H9 (cell line): ENCODE results near the gene PARD3. TPM values are rescaled to one million over a fixed set of nuclear protein-coding genes. Genes with fewer than 3 reads are reported as not detected.

ENCODE experiments used
- DNase-seq: peaks from one replicate; pipeline ENCODE4 v3.0.0-alpha.2; 2017
- H2AFZ ChIP-seq: one replicate; pipeline ENCODE4 v1.6.1; 2013; ENCODE audit warnings: mild to moderate bottlenecking, low read length, control low read depth, moderate library complexity
- H2AK5ac ChIP-seq: 2 replicates; pipeline ENCODE4 v1.6.1; 2013; ENCODE audit warnings: low read length, control low read depth, mixed read lengths; ENCODE audit not compliant: insufficient read length
- H2BK120ac ChIP-seq: one replicate; pipeline ENCODE4 v1.6.1; 2013; ENCODE audit warnings: low read depth, mild to moderate bottlenecking, low read length, control low read depth, inconsistent platforms; ENCODE audit not compliant: poor library complexity, severe bottlenecking
- H2BK12ac ChIP-seq: 2 replicates; pipeline ENCODE4 v1.6.1; 2013; ENCODE audit warnings: low read length, control low read depth, mixed read lengths, low read depth; ENCODE audit not compliant: insufficient read length
- H2BK15ac ChIP-seq: 2 replicates; pipeline ENCODE4 v1.6.1; 2013; ENCODE audit warnings: low read depth, low read length, control low read depth
- H2BK20ac ChIP-seq: one replicate; pipeline ENCODE4 v1.6.1; 2013; ENCODE audit warnings: low read depth, mild to moderate bottlenecking, low read length, control low read depth, inconsistent platforms; ENCODE audit not compliant: poor library complexity, severe bottlenecking
- H2BK5ac ChIP-seq: 2 replicates; pipeline ENCODE4 v1.6.1; 2013; ENCODE audit warnings: low read length, control low read depth, mixed read lengths; ENCODE audit not compliant: insufficient read length
- H3K14ac ChIP-seq: 2 replicates; pipeline ENCODE4 v1.6.1; 2013; ENCODE audit warnings: low read length, control low read depth; ENCODE audit not compliant: insufficient read depth
- H3K18ac ChIP-seq: 2 replicates; pipeline ENCODE4 v1.6.1; 2013; ENCODE audit warnings: low read depth, mild to moderate bottlenecking, mixed read lengths, low read length, control low read depth; ENCODE audit not compliant: insufficient read length
- H3K23ac ChIP-seq: 2 replicates; pipeline ENCODE4 v1.6.1; 2013; ENCODE audit warnings: low read length, control low read depth, mixed read lengths, low read depth; ENCODE audit not compliant: insufficient read length
- H3K23me2 ChIP-seq: 2 replicates; pipeline ENCODE4 v1.6.1; 2013; ENCODE audit warnings: low read depth, mild to moderate bottlenecking, mixed read lengths, low read length, control low read depth; ENCODE audit not compliant: insufficient read length, poor library complexity, severe bottlenecking
- H3K27ac ChIP-seq: 2 replicates; pipeline ENCODE4 v1.5.1; 2013; ENCODE audit warnings: low read length, control low read depth, mixed read lengths, low read depth; ENCODE audit not compliant: insufficient read length
- H3K27me3 ChIP-seq: 2 replicates; pipeline ENCODE4 v1.6.1; 2013; ENCODE audit warnings: low read length, control low read depth, inconsistent platforms; ENCODE audit not compliant: insufficient read depth
- H3K4ac ChIP-seq: 2 replicates; pipeline ENCODE4 v1.6.1; 2013; ENCODE audit warnings: low read depth, mild to moderate bottlenecking, control low read depth, inconsistent platforms, low read length, moderate library complexity
- H3K4me1 ChIP-seq: 2 replicates; pipeline ENCODE4 v1.6.1; 2013; ENCODE audit warnings: low read length, control low read depth, inconsistent platforms; ENCODE audit not compliant: insufficient read depth
- H3K4me2 ChIP-seq: 2 replicates; pipeline ENCODE4 v1.6.1; 2013; ENCODE audit warnings: low read length, control low read depth, mixed read lengths; ENCODE audit not compliant: insufficient read length, insufficient read depth
- H3K56ac ChIP-seq: 2 replicates; pipeline ENCODE4 v1.6.1; 2013; ENCODE audit warnings: low read depth, mild to moderate bottlenecking, mixed read lengths, low read length, control low read depth; ENCODE audit not compliant: insufficient read length
- H3K79me1 ChIP-seq: 2 replicates; pipeline ENCODE4 v1.6.1; 2013; ENCODE audit warnings: low read depth, mild to moderate bottlenecking, moderate library complexity, low read length, control low read depth, inconsistent platforms; ENCODE audit not compliant: insufficient read depth, poor library complexity, severe bottlenecking
- H3K79me2 ChIP-seq: 2 replicates; pipeline ENCODE4 v1.6.1; 2013; ENCODE audit warnings: low read length, control low read depth, inconsistent platforms; ENCODE audit not compliant: insufficient read depth
- H3K9ac ChIP-seq: 2 replicates; pipeline ENCODE4 v1.6.1; 2013; ENCODE audit warnings: low read length, control low read depth, mixed read lengths; ENCODE audit not compliant: insufficient read length; ENCODE audit errors: extremely low read depth
- H3K9me3 ChIP-seq: one replicate; pipeline ENCODE4 v1.6.1; 2013; ENCODE audit warnings: low read depth, low read length, inconsistent platforms; ENCODE audit not compliant: control insufficient read depth
- H3T11ph ChIP-seq: one replicate; pipeline ENCODE4 v1.6.1; 2013; ENCODE audit warnings: mild to moderate bottlenecking, low read length, control low read depth, inconsistent platforms
- H4K20me1 ChIP-seq: one replicate; pipeline ENCODE4 v1.6.1; 2013; ENCODE audit not compliant: control insufficient read depth, insufficient read length, insufficient read depth
- H4K5ac ChIP-seq: 2 replicates; pipeline ENCODE4 v1.6.1; 2013; ENCODE audit warnings: low read depth, mild to moderate bottlenecking, mixed read lengths, low read length, control low read depth; ENCODE audit not compliant: insufficient read length
- H4K8ac ChIP-seq: replicated peaks from 2 replicates; pipeline ENCODE4 v1.6.1; 2013; ENCODE audit warnings: low read length, control low read depth, mixed read lengths, low read depth; ENCODE audit not compliant: insufficient read length
- H4K91ac ChIP-seq: 2 replicates; pipeline ENCODE4 v1.6.1; 2013; ENCODE audit warnings: low read depth, mild to moderate bottlenecking, moderate library complexity, mixed read lengths, low read length, control low read depth; ENCODE audit not compliant: insufficient read length
- H3K27ac Mint-ChIP-seq, 3 experiments: 2 replicates in 2 of 3; 3 replicates in 1 of 3; pipeline ENCODE4 v1.8.0; 2020 to 2021; ENCODE audit warnings: mixed read lengths in 3 of 3, mild to moderate bottlenecking in 1 of 3, moderate library complexity in 1 of 3
- H3K27me3 Mint-ChIP-seq: 2 replicates; pipeline ENCODE4 v1.8.0; 2021; ENCODE audit warnings: low read depth, mild to moderate bottlenecking, moderate library complexity, mixed read lengths
- H3K36me3 Mint-ChIP-seq, 3 experiments: 2 replicates in 2 of 3; 3 replicates in 1 of 3; pipeline ENCODE4 v1.8.0; 2020 to 2021; ENCODE audit warnings: low read depth in 3 of 3, mixed read lengths in 3 of 3; ENCODE audit not compliant: insufficient read depth in 1 of 3
- H3K4me1 Mint-ChIP-seq, 2 experiments: 2 replicates each; pipeline ENCODE4 v1.8.0; 2020; ENCODE audit warnings: mixed read lengths in 2 of 2
- H3K4me3 Mint-ChIP-seq, 2 experiments: 2 replicates in 1 of 2; 3 replicates in 1 of 2; pipeline ENCODE4 v1.8.0; 2020 to 2021; ENCODE audit warnings: mild to moderate bottlenecking in 2 of 2, mixed read lengths in 2 of 2, moderate library complexity in 1 of 2
- H3K9me3 Mint-ChIP-seq, 2 experiments: 2 replicates in 1 of 2; 3 replicates in 1 of 2; pipeline ENCODE4 v1.8.0; 2020; ENCODE audit warnings: mild to moderate bottlenecking in 2 of 2, mixed read lengths in 2 of 2, moderate library complexity in 1 of 2
- WGBS: extraction: QIAGEN DNeasy Blood & Tissue Kit; methylation state at CpG from one replicate; pipeline ENCODE4 v1.1.7; 2013; ENCODE audit warnings: missing lambda C conversion rate, low lambda C conversion rate, mixed read lengths; ENCODE audit not compliant: insufficient read length; ENCODE audit errors: extremely low coverage; 5-methylcytosine and 5-hydroxymethylcytosine counted together
- total RNA-seq: library from RNA; stranded (reverse); gene quantifications from 2 replicates; pipeline ENCODE4 v1.2.1, GENCODE V29; 2021
- TF ChIP-seq, protein P1 (sequence below): fragments of 200-600 bp; sonication (generic); conservative IDR thresholded peaks from 3 replicates; pipeline ENCODE4 v1.8.0; 2021; ENCODE audit warnings: antibody characterized with exemption, mild to moderate bottlenecking

Gene PARD3
- total RNA-seq, 1 experiment from 2014 or later = 44.7 TPM

DNA sequence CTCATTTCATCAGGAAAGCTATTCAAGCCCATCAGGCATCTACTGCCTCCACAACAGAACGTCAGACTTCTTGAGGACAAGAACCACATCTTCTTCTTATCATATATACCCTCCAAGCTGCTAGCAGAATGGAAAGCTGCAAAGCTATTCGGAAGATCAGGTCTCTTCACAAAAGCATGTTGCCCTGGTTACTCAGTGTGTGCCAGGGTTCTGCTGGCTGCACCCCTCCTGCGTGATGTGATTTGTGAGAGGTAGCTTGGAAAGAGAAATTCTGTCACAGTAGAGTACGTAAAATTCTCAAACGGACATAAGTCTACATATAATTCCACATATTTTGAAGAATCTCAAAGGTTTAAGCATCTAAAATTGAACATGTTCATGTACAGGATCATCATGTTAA, 681.7 kb downstream of the PARD3 start:
- H2BK12ac ChIP-seq = no peak overlapping the region
- no peak overlapping the region for H4K8ac ChIP-seq
- H3K18ac ChIP-seq = no peak overlapping the region
- no peaks in the 10 kb centered on the region for H3K9me3 ChIP-seq
- H4K91ac ChIP-seq = no peak overlapping the region
- H4K5ac ChIP-seq = no peak overlapping the region
- no peaks in the 10 kb centered on the region for H3K79me2 ChIP-seq
- H3K4me2 ChIP-seq = no peak overlapping the region
- no peak overlapping the region for H2AFZ ChIP-seq
- no peak overlapping the region for H3K27ac ChIP-seq
- H3K23ac ChIP-seq = no peak overlapping the region
- H3K27me3 ChIP-seq = no peaks in the 10 kb centered on the region
- no CpG with 5 or more reads among the region's 5 CpGs for whole genome bisulfite sequencing
- TF ChIP-seq, protein P1, sequence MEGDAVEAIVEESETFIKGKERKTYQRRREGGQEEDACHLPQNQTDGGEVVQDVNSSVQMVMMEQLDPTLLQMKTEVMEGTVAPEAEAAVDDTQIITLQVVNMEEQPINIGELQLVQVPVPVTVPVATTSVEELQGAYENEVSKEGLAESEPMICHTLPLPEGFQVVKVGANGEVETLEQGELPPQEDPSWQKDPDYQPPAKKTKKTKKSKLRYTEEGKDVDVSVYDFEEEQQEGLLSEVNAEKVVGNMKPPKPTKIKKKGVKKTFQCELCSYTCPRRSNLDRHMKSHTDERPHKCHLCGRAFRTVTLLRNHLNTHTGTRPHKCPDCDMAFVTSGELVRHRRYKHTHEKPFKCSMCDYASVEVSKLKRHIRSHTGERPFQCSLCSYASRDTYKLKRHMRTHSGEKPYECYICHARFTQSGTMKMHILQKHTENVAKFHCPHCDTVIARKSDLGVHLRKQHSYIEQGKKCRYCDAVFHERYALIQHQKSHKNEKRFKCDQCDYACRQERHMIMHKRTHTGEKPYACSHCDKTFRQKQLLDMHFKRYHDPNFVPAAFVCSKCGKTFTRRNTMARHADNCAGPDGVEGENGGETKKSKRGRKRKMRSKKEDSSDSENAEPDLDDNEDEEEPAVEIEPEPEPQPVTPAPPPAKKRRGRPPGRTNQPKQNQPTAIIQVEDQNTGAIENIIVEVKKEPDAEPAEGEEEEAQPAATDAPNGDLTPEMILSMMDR = no peak
- no peak overlapping the region for H3K9ac ChIP-seq
- peaks cover 5 to 7% of the 10 kb centered on the region in 2 experiments for H3K4me1 Mint-ChIP-seq
- no peak overlapping the region for H2BK120ac ChIP-seq
- peaks cover 3 to 9% (median 5%) of the 10 kb centered on the region in 3 experiments; a peak in 3 of 7 replicates for H3K36me3 Mint-ChIP-seq
- no peaks in the 10 kb centered on the region for H3K27me3 Mint-ChIP-seq
- no peaks in the 10 kb centered on the region for H3K23me2 ChIP-seq
- no peaks in the 10 kb centered on the region for H3K4me1 ChIP-seq
- no peaks in the 10 kb centered on the region for H3K79me1 ChIP-seq
- H3K56ac ChIP-seq = no peak overlapping the region
- no peak overlapping the region for H3T11ph ChIP-seq
- no peak overlapping the region for H3K14ac ChIP-seq
- H4K20me1 ChIP-seq = no peaks in the 10 kb centered on the region
- DNase-seq = no peak
- H2AK5ac ChIP-seq = no peak overlapping the region
- no peak overlapping the region for H3K27ac Mint-ChIP-seq
- H3K4ac ChIP-seq = no peak overlapping the region
- H2BK5ac ChIP-seq = no peak overlapping the region
- no peaks in the 10 kb centered on the region for H3K9me3 Mint-ChIP-seq
- no peak overlapping the region for H3K4me3 Mint-ChIP-seq
- H2BK20ac ChIP-seq = no peak overlapping the region
- H2BK15ac ChIP-seq = no peak overlapping the region
